ENCODE measurements around the gene SLX4IP. TPM values are rescaled to one million over a fixed set of nuclear protein-coding genes. Genes with fewer than 3 reads are reported as not detected.
"Not testable (repeated sequence)": the region's sequence is repeated elsewhere in the genome, so short reads cannot be mapped to it uniquely, and the experiment has no call there.

SLX4IP gene
- polyA plus RNA-seq, 3 donors = 5.9 to 11.2 (median 10.7) TPM

DNA sequence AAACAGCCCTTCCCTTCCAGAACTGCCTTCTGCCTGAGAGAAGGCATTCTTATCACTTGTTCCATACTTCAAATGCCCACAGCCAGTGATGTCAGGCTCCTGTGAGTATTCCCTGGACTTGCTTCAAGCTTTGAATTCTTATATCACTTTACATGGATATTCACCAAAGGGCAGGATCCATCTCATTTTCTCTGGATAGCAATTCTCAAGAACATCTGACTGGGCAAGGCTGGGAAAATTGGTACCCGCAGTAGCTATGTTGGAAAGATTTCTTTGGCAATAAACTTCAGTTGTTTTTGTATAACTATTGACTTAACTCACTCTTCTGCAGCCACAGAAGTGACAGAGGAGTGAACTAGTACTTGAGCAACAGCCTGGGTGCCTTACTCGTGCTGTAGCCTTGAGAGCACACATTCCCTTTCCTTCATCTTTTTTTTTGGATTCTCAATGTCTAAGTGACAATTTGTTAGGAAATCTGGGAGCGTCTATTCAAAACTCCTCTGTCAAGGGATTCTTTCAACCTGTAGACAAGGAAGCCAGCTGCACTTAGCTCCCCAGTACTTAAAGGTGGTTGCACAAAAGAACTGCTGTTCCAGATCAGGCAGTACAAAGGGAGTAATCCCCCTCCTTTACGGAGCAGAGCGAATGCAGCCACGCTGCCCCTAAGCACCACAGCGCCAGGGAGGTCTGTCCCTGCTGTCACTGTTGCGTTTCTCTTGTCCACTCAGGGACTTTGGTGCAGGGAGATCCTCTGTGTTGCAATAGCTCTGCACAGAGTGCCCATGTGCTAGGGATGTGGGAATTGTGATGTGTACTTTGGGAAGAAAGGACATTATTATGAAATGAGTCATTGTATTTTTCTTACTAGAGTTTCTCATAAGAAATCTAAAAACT lies 169.1 kb downstream of the SLX4IP start:
- DNase-seq = no peak

DNA sequence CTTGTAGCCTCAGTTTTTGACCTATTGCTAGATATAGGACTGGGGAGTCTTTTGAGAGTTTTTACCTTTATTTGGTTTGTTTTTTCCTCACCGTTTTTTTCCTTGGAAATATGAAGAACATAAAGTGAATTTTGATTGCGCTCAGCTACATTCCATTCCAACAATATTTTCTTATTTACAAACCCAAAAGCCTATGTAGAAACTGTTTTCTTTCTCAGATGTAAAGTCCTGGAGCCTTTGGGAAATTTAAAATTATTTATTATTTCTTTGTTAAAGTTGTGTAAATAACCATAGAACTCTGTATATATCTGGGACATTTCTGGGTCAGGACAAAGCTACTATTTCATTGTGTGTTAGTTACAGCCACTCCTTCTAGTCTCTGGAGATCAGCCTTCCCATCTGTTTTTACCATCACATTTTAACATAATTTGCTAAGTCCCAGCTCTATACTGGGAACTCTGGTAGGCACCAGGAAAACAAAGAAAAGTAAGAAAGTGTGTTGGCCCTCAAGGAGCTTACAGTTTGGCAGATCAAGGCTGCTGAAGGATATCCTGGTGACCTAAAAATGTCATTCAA lies 169.8 kb downstream of the SLX4IP start:
- no peak for DNase-seq

DNA sequence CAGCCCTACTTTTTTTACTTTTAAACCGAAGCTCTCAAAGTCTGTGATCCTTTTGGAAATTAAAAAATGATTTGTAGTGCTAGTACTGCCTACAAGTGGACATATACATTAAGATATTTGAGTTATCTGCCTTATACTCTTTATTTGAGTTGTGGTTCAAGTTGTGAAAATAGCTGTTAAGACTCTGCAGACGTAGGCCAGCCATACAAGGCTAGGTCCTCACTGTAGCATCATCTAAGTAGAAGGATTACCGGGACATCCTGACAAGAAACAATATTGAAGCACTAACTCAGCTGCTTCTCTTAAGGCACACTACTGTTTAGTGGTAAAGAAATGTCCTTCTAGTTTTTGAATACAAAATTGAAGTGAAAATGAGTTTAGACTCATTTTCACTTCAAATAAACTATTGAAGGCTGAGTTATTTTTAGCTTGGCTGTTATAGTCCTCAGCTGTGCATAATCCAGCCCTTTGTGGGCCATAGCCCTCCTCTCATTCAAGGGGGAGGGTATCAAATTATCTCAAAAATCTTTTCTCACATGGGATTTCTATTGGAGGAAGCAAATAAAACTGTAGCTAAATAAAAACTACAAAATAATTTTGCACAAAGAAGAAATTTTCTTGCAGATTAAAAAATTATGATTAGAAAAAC lies 170.6 kb downstream of the SLX4IP start:
- no peak for DNase-seq

DNA sequence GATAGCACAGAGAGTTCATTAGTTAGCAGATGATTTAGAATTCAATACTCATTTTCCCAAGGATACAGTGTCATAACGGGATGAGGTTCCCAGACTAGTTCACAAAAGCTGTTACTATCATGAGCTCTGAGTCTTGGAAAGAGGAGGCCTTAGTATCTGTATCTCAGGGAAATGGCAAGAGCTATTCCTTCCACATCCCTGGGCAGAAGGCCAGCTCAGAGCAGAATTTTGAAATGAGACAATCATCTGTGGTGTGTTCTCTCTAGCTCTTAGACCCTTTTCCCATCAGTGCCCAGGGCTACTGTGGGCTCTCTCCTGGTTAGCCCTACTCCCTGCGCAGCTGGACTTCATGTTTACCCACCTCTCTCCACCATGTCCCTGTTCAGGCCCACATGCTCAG lies 174.2 kb downstream of the SLX4IP start:
- DNase-seq = no peak

DNA sequence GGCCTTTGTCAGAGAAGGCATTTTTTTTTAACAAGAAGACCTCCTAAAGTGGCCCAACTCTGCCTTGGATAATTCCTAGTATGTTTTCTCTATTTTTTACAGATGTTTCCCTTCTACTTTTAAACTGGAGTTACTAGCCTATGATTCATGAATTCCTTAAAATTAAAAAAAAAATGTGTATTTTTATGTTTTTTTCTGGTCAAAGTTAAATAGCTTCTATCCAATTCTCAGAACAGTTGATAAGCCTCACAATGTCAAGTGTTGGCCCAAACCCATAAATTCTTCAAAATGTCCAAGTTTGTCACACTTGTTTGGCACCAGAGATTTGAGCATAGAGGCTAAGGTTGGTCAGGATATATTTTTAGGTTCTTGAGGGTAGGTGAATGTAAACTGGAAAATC lies 174.7 kb downstream of the SLX4IP start:
- no peak for DNase-seq

DNA sequence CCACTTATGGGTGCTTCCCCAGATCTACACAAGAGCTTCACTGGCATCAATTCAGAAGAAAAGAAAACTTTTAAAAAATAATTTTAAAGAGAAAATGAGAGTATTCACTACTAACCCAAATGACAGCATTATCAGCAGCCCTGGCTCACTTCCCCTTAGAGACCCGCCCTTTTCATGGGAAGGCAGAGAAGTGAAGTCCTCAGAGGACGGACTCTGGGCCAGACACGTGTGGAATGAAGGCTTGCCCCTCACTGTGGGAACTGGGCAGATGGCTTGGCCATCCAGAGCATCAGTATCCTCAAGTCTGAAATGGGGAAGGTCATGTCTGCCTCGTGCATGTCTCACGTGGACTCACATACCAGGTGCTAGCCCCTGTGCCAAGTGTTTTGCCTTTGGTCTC lies 175.1 kb downstream of the SLX4IP start:
- DNase-seq = no peak

DNA sequence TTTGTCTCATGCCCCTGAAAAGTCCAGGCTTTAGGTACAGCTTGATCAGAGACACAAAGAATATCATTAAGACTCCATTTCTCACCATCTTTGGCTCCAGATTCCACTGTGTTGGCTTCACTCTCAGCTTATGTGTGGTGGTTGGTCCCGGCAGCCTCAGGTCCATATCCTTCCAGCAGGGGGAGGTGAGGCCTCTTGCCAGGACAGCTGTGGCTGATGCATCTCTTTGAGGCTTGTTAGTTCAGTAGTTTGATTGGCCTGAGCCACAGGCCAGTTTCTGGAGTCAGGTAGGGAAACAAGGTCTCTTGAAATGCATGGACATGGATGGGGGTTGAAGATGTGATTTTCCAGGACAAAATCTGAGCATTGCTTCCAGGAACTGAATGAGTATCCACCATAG lies 176.3 kb downstream of the SLX4IP start:
- DNase-seq = no peak

DNA sequence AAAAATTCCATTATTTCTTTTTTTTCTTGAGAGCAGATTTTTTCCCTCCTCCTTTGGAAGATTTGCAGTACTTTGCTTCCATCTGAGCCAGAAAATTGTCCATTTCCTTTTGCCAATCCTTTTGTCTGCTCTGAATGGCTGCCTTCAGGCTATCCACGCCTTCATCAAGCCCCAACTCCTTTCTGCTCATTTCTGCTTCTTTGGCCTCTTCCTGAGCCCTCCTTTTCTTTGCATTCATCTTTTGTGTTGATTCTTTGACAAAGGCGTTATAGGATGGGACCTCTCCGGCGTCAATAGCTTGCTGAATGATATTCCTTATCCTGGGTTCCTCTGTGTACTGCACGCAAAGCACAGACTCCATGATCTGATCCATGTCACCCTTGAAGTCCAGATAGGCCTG lies 178.3 kb downstream of the SLX4IP start:
- not testable (repeated sequence) for DNase-seq

DNA sequence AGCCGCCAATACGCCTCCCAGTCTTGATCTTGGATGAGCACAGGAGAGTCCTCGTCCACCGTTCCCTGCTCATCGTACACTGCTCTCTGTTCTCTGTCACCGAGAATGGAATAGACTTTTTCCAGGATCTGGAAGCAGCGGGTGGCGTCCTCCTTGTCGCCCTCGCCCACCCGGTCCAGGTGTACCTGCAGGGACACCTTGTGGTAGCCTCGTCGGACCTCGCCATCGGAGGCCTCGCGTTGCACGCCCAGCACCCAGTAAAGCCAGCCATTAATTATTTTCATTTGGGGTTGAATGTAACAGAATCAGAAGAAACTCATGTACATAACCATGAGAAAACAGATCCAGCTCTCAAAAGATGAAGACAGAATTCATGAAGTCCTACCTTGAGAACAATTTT lies 178.8 kb downstream of the SLX4IP start:
- DNase-seq = no peak

DNA sequence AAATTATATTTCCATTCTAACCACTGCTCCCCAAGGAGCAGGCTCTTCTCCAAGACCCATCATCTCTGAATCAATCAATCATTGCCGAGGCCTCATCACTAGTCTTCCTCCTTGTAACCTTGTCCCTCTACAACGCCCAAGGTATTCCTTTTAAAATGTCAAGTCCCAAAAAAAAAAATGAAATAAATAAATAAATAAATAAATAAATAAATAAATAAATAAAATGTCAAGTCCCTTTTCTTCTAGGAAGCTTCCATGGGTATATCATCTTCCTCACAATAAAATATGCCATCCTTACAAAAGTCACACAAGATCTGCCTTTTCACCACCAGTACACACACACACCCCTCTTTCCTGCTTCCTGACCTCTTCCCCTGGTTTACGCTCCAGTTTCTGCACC lies 181.1 kb downstream of the SLX4IP start:
- no peak for DNase-seq

DNA sequence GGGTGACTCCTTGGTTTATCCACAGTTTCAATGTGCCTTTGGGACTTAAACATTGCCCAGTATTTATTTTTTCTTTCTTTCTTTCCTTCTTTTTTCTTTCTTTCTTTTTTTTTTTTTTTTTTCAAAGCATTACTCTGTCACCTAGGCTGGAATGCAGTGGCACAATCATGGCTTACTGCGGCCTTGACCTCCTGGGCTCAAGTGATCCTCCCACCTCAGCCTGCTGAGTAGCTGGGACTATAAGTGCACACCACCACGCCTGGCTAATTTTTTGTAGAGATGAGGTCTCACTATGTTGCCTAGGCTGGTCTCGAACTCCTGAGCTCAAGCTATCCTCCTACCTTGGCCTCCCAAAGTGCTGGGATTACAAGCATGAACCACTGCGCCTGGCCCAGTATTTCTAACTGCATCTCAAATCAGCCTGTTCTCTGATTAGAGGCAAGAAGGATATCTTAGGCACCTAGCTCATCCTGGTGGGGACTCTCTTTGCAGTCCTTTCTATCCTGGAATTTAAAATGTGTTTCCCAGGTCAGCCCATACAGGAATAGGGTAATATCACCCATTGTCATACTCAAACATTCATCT lies 182.5 kb downstream of the SLX4IP start:
- not testable (repeated sequence) for DNase-seq

DNA sequence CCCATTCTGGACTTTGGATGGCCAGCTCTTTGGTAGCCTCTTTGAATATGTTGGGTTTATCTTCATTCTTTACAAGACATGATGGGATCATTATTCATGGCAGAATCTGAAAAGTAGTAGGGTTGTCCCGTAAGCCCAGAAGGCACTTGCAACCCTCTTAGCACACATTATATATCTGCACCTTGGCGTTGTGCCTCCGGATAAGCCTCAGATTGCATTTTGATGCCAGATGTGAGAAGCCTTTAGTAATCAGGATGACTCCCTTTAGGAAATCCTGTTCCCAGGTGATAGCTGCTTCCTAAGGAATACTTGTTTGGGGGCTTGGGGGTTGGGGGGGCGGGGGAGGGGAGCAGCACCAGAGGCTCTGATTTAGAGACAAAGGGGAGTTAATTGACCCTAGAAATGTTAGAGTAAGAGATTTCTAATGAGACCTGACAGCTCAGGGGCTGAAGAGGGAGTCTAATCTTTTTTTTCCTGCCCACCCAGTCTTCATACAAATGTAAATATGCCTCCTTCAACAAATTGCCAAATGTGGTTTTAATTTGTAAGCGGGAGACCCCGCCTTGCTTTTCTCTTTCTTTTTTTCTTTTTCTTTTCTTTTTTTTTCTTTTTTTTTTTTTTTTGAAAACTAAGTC lies 183.6 kb downstream of the SLX4IP start:
- no peak for DNase-seq

DNA sequence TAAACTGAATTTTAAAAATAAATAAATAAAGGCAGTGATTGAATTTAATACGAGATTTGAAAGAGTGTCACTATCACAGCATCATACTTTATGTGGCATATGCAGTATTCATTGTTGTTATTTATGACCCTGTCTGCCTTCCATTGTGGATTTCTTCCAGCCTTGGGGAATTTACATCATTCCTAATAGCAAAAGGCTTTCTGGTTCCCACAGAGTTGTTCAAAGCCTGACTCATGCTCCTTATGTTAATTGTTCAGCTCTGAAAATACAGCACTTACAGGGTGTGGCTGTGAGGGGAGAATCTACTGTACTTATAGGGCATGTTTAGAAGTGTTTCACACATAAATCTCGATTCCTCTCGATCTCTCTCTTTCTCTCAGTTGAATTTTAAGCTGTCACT lies 184.3 kb downstream of the SLX4IP start:
- DNase-seq = no peak

DNA sequence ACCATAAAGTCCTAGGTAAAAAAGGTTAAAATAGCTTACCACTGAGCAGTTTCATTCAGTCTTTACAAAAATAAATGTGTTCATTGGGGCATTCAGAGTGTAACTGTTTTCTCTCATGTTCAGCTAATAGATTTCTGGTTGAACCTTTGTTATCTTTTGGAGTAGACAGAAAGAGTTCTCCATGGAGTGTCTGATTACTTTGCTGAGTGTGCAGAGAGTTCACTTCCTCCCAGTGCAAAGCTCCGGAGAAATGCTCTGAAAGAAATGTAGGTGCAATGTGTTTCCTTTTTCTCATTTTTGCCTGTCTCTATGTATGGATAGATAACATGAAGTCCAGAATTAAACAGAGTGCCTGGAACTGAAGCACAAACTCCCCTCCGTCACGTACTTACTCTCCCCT lies 186.0 kb downstream of the SLX4IP start:
- DNase-seq = no peak

DNA sequence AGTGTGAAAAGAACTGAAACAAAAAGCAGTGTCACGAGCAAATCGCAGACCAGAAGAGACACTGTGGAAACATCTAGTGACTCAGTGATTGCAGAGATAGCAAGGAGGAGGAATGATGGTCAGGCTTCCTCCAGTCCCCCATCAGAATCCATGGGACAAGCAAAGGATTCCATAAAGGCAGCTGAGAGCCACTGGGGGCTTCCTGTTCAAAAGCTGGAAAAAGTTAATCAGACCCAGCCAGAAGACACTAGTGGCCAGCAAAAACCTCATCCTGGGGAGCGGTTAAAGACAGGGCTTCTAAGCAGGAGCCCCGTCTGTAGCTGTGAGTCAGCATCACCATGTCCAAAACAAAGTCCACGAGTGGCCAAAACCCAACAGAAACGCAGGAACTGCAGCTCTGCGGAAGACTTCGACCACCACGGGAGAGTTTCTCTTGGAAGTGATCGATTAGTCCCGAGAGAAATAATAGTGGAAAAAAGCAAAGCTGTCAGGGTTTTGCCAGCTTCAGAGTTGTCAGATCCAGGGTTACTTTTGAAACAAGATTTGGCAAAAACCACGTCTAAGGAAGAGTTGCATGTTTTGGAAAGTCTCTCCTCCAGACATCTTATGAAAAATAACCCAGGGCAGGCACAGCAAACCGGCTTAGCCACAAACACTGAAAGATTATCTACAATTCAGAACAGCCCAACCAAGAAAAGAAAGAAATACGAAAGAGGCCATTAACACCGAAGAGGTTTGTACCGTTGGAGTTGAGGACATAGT lies 187.7 kb downstream of the SLX4IP start:
- DNase-seq = no peak

DNA sequence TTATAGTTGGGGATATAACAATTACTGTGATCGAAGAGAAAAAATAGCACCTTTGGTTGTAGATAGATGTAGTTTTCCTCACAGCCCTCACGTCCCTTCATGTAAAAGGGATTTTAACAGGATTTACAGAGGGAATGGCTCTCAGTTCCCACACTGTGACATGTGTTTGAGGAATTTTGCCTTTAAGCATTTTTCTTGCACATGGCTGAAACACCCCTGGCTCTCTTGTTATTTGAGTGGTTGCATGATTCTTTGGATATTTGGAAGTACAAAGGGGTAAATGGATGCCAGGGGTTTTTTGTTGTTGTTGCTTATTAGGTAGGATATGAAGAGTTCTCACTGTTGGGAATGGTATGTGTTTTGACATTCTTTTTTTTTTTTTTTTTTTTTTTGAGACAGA lies 190.5 kb downstream of the SLX4IP start:
- DNase-seq = no peak

DNA sequence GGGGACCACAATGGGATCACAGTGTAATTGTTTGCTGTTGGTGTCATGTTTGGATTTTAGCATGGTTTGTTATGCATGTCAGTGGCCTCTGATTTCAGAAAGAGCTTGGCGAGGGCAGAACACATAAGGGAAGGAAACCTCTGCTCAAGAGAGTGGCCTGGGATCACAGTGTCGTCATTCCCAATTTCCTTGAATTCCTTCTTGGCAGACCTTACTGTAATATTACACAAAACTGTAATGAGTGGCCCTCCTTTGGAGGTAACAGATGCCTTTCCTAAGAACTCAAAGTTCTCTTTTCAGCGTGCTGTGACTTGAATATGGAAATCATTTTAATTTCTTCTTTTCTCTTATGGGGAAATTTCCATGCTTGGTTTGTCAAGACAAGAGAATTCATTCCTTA lies 191.8 kb downstream of the SLX4IP start:
- no peak for DNase-seq

DNA sequence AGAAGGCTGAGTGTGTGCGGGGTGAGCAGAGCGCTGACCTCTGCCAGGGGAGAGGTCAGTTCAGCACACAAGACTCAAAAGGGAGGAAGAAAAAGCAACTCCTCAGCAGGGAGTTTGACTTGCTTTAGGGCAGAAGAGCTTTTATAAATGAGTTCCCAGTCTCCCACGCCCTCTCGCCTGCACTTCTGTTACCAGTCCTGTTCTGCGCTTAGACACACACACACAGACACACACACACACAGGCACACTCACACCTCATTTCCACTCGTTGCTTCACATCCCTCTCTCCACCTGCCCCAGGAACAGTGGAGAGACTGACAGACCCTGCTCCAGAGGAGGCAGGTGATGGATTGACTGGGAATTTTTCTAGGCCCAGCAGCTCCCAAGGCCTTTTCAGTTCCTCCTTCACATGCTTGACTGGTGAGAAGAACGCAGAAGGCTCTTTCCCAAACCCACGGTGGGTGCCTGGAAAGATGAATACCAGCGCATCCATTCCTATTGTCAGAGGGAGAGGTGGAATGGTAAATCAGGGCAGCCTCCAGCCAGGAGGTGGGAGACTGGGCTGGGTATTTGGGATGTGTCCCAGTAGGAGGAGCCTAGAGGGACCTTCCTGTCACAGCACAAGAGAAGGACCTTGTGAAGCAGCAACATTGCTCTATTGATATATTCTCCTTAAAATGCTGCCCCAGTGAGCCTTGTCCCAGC lies 195.0 kb downstream of the SLX4IP start:
- no peak for DNase-seq

DNA sequence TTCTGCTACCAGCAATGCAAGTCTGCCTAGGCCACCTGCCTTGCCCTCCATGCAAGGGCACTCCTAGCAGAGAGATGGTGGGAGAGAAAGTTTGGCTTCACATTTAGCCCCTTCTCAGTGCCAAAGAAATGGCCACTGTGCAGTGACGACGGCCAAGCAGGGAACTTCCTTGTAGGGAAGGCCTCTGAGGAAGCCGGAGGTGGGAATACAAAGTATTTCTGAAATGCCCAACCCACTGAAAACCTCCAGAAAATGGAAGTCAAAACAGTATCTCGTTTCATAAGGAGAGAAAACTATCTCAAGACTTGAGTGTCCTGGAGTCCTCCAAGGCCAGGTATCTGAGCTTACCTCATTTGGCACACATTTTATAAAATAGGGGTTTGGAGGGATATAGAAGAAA lies 196.0 kb downstream of the SLX4IP start:
- DNase-seq = no peak

DNA sequence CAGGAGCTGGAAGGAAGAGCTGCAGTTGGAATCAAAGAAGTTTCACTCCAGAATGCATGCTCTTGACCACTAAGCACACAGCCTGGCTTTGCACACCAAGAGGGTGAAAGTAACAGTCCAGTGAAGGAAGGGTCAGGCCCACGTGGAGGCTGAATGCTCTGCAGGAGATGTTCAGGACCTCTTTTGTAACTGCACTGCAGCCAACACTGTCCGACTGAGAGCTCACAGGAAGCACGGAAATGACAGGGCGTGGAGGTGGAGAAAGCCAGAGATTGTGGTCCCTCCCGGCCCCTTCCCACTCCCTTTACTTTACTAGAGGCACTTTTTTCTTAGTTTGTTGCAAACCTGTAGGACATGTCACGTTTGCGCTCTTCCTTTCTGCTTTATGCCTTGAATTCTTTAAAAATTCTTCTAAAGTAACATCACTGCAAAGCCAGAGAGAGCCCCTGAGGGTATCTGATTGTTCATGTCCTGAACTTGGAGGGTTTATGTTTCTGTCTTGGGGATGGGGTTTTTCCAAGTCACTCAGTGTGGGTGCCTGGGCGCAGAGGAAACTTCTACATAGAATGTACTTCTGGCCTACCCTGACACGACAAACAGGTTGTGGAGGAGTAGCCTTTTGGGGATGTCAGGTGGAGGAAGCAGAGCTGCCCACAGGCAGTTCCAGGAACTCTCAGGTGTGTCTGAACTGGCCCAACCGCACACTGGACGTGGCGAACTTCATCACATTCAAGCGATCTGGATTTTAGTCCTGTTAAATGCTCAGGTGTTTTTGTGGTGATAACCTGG lies 197.8 kb downstream of the SLX4IP start:
- no peak for DNase-seq

All from renal pelvis (tissue), 4 donors.